D721Med (cell line): ENCODE results near the gene ZNF592.
"Not testable (repeated sequence)": the region's sequence is repeated elsewhere in the genome, so short reads cannot be mapped to it uniquely, and the experiment has no call there.

ENCODE experiments used
- DNase-seq: peaks from one replicate; pipeline ENCODE4 v3.0.0; 2011; ENCODE audit warnings: low spot score; ENCODE audit not compliant: insufficient read length
- FAIRE-seq: peaks from 2 replicates; lab custom pipeline; 2011; peaks lifted over from hg19 to GRCh38; lab: Jason Lieb, UNC
- TF ChIP-seq, protein P1 (sequence below): IDR thresholded peaks from 2 replicates; pipeline ENCODE4 v1.5.1; 2012; ENCODE audit warnings: mild to moderate bottlenecking, control low read depth; ENCODE audit not compliant: insufficient read depth; ENCODE audit errors: missing control alignments

Gene ZNF592

DNA sequence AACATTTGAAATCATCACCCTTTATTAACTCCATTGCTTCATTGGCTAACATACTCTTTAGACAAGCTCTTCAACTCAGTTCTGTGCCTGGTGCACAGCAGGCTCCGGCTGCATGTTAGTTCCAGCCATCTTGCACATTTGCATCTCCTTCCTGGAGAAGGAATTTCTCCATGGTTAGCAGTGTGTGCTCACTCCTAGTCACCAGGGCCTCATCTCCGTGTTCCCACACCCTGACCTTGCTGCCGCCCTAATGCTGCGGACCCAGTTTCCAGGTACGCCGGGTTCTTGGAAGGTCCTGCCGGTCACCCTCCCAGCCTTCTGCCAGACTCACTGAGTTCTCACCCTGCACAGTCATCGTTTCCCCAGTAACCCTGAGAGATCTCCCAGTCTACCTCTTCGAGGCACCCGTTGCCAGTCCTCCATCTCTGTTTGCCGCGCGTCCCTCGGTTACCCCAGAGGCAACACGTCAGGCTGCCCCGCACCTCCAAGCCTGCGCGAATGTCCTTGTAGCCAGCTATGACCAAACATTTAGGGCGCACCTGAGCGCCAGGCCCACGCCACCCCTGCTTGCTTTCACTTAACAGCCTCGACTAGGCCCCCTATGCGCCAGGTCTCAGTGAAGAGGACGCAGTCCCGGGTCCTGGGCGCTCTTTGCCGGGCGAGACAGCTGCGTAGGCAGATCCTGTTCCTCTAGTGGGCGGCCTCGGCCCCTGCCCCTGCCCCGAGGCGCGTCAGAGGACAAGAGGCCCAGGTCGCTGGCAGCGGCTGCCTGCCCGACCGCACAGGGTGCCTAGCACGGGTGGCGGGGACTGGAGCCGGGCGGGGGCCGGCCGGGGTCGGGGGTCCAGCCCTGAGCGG, 747 bp upstream of the ZNF592 start:
- TF ChIP-seq, protein P1, sequence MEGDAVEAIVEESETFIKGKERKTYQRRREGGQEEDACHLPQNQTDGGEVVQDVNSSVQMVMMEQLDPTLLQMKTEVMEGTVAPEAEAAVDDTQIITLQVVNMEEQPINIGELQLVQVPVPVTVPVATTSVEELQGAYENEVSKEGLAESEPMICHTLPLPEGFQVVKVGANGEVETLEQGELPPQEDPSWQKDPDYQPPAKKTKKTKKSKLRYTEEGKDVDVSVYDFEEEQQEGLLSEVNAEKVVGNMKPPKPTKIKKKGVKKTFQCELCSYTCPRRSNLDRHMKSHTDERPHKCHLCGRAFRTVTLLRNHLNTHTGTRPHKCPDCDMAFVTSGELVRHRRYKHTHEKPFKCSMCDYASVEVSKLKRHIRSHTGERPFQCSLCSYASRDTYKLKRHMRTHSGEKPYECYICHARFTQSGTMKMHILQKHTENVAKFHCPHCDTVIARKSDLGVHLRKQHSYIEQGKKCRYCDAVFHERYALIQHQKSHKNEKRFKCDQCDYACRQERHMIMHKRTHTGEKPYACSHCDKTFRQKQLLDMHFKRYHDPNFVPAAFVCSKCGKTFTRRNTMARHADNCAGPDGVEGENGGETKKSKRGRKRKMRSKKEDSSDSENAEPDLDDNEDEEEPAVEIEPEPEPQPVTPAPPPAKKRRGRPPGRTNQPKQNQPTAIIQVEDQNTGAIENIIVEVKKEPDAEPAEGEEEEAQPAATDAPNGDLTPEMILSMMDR, result no peak
- DNase-seq (no peak), FAIRE-seq (no peak)

GRCh38 chr15:84749111-84749991, 959 bp downstream of the ZNF592 start:
- DNase-seq (no peak), FAIRE-seq (no peak)
- TF ChIP-seq, protein P1, result no peak

GRCh38 chr15:84750583-84751092, 2.2 kb downstream of the ZNF592 start:
- DNase-seq, result no peak
- TF ChIP-seq, protein P1, result no peak

DNA sequence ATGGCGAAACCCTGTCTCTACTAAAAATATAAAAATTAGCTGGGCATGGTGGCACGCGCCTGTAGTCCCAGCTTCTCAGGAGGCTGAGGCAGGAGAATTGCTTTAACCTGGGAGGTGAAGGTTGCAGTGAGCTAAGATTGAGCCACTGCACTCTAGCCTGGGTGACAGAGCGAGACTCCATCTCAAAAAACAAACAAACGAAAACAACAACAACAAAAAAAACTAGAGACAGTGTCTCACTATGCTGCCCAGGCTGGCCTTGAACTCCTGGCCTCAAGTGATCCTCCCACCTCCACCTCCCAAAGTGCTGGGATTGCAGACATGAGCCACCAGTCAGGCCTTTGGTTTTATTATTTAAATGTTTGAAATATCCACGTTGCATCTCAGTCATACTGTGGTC, 3.3 kb downstream of the ZNF592 start:
- not testable (repeated sequence) for FAIRE-seq, DNase-seq

More at GRCh38 chr15:84750583-84751092, 2.2 kb downstream of the ZNF592 start:
- no peak for FAIRE-seq

GRCh38 chr15:84752195-84752594, 3.8 kb downstream of the ZNF592 start:
- FAIRE-seq (no peak), DNase-seq (no peak)
- TF ChIP-seq, protein P1, result no peak

- TF ChIP-seq, protein P1, result no peak
- DNase-seq, result no peak
- no peak for FAIRE-seq
These were observed 4.3 kb downstream of the ZNF592 start for GRCh38 chr15:84752700-84753099.

DNA sequence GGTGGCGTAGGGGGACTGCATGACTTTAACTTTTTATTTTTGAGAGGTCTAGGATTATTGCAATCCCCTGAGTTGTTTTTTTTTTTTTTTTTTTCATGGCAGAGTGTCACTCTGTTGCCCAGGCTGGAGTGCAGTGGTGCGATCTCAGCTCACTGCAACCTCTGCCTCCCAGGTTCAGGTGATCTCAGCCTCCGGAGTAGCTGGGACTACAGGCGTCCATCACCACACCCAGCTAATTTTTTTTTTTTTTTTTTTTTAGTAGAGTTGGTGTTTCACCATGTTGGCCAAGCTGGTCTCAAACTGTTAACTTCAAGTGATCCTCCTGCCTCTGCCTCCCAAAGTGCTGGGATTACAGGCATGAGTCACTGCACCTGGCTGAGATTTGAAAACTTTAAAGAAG, 6.5 kb downstream of the ZNF592 start:
- not testable (repeated sequence) for DNase-seq

More for the DNA sequence above, 6.5 kb downstream of the ZNF592 start:
- not testable (repeated sequence) for FAIRE-seq
